HG02943 (cell line): Measurements from ENCODE around the gene UBE4A.
A peak's percentile ranks its signal among the peaks of the same experiment; 100 is the strongest.

Experiments used
- ATAC-seq: cut with Tn5 transposase; IDR thresholded peaks from one replicate; pipeline ENCODE4 v1.9.1; 2021; ENCODE audit warnings: mild to moderate bottlenecking, low read depth, moderate library complexity; ENCODE audit not compliant: unreplicated experiment

Gene UBE4A

DNA sequence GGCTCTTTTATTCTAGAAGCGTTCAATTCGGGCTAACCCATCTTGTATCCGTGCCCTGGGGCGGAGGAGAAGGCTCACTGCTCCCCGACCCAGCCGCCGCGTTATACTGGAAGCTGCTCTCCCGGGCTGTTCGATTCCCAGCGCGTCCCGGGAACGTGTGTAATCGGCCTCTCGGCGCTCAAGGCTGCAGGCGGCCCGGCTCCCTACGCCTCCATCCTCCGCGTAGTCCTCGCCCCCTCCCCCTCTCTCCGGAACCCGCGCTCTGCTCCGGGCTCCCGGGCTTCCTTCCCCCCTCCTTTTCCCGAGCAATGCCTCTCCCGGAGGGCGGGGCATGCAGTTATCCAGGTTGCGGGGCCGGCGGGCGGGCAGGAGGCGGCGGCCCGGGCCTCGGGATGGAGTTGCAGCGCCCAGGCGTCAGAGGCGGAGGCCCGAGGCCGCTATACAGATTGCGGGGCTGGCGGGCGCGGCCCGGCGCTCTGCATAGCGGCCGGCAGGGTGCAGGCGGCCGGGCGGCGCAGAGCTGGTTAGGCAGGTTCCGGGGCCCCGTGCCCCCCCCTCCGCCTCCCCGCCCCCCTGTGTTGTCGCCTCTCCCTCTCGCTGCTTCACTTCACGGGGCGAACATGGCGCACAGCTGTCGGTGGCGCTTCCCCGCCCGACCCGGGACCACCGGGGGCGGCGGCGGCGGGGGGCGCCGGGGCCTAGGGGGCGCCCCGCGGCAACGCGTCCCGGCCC, 76.7 kb downstream of the UBE4A start, which contains the start of gene KMT2A:
KMT2A (plus strand) TSS at position 600 of the 732 bp plus-strand sequence; CDS start at position 621, 21 bp downstream.
- peak; percentile 44 for ATAC-seq

- ATAC-seq, result peak; percentile 6
Observed at GRCh38 chr11:118436639-118437207, 77.3 kb downstream of the UBE4A start.

DNA sequence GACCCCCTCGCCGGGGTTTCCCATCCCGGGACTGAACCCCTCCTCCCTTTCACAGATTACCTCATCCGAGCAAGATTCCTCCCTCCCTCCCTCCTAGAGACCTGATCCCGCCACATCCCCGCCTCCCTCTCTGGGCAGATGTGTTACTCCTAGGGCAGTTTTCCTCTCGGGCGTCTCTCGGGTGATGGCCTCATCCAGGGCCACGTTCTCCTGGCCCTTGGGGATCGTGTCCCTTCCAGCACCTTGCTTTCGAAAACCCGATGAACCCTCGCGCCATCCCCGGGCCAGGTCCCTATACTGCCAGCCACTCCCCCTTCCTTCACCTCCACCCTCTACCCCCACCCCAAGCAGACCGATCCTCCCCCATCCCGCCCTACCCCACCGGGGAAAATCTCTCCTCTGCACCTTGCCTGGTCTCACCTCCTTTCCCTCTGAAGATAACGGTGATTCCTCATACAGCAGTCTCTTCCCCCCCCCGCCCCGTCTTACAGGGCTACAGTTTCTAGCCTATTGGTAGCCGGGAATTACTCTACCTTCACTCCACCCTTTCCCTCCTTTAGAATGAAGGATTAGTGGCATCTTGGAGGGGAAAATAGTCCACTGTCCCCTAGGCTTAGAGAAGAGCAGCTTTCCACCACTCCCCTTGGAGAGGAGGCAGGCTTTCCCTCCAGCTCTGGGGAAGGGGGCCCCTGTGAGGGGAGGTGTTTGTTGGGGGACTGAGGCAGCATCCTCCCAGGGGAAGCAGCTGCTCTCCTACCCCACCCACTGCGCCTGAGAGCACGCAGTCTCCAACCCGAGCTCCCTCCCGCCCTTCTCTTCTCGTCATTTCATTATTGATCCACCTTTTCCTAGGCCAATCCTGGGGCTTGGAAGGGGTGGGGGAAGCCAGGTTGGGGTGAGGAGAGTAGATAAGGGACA, 78.1 kb downstream of the UBE4A start:
- ATAC-seq, result no peak

DNA sequence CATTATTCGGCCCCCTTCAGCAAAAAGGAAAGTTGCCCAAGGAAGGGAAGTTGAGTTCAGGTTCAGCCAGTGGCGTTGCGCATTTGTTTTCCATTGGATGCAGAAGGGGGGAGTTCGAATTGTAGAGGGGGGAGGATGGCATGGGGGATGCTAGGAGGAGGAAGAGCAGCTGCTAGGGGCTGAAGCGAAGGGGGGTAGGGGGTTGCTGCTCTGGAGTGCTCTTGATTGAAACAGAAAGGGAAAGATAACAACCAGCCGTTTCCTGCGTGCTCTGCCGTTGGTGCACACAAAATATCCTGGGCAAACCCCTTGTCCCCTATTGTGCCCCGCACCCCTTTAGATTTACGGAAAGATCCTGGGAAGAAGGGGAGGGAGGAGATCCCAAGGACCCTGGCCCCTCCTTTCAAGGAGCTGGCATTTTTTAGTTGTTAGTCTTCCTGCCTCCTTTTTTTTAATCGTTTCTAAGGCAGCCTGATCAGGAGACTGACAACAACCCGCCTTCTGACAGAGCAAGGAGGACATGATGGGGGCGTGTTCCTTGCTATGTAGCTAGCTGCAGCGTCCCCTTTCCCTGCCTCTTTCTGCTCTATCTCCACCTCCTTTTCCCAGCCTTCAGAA, 79.0 kb downstream of the UBE4A start:
- ATAC-seq, result no peak

DNA sequence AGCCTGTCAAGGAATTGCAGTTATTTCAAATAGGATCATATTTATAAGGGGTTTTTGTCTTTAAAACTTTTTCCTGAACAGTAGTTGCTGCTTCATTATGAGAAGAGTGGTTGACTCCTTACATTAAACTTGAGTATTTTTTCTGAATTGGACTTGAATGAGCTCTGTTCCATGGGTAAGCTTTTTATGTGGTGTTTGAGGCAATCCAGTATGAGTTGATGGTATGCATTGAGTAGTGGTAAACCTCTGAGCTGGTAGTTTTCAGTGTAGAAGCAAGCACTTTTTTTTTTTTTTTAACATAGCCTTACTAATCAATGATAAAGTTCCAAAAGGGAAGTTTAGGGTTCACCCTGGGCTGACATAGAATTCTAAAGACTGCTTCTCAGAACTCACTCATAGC, 80.2 kb downstream of the UBE4A start:
- no peak for ATAC-seq

- ATAC-seq, result no peak
Observed at GRCh38 chr11:118441770-118442275, 82.4 kb downstream of the UBE4A start.

GRCh38 chr11:118442301-118442700, 82.9 kb downstream of the UBE4A start:
- ATAC-seq, result no peak

GRCh38 chr11:118442908-118443589, 83.6 kb downstream of the UBE4A start:
- ATAC-seq, result no peak

DNA sequence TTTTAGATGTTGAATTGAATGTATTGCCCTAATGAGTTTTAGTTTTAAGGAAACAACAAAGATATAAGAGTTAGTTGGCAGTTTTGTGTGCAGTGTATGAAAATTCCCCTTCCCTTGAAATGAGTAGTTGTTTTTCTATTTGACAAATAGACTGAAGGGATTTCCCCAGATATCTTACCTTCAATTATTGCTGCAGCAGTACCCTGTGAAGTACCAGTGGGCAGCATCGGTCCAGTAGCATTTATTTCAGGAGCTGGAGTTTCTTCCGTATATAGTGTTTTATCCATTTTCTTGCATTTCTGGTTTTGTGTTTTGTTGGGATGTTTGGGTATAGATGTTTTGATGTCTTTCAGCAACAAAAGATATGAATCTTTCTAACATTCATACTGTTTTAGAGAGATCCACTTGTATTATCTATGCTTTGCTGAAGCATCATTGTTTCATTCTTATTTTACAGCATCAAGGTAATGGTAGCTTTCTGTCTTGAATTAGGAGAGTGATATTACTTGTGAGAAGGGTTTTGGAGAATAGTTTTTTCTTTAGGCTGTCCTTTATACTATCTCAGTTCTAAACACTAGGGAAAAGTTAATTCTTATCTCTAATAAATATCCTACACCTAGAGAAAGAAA, 84.3 kb downstream of the UBE4A start:
- ATAC-seq, result no peak

DNA sequence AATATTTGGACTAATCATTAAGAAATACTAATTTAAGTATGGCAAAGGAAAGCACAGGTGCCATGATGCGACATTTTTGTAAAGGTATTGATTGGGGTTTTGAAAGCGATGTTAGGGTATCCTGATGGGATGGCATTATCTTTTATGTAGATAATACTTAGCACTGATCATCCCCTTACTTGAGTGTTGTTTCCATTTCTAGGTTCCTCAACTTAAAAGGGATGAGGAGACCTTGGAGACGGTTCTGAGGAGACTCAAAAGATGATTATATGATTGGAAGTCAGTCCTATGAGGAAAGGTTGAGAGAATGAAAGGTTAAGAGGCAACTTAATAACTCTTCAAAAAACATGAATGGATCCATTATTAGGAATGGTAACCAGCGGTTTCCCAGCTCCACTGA, 88.0 kb downstream of the UBE4A start:
- no peak for ATAC-seq

DNA sequence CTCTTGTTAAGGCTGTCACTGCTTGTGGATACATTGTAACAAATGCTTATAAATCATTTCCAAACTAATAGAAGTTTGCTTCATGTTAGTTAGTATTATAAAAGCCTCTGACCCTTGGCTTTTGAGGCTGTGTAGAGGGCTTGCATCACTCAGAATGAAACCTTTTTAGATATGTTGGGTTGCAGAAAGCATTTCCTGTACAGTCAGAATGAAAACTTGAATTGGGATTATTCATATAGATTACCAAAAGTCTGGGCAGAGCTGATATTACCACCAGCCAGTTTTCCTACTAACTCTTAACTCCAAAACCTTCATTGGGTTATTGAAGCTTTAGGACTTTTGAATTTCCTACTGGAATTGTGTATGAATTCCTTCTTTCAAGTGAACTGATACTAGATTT, 88.9 kb downstream of the UBE4A start:
- ATAC-seq, result peak; percentile 70
